Cardiac fibroblast (primary cell): Measurements from ENCODE around the gene SDHA.

Experiments
- DNase-seq, 2 donors: peaks; one replicate each; pipeline versions ENCODE4 v3.0.0 to v3.0.0-alpha.2; 2010; ENCODE audit warnings: low read depth in 2 of 2
- H3K4me3 ChIP-seq, 2 donors: replicated peaks in 1 of 2; 1 replicate in 1 of 2; 2 replicates in 1 of 2; pipeline ENCODE4 v1.5.1; 2011; ENCODE audit warnings: low read depth in 2 of 2, low read length in 2 of 2, mild to moderate bottlenecking in 2 of 2, moderate library complexity in 1 of 2
- CTCF ChIP-seq: IDR thresholded peaks from one replicate; pipeline ENCODE4 v1.5.1; 2011; ENCODE audit warnings: low read depth, mild to moderate bottlenecking, low read length, inconsistent platforms

Gene SDHA

GRCh38 chr5:197892-198489, 20.1 kb upstream of the SDHA start:
- no peak overlapping the region for H3K4me3 ChIP-seq
- no peak for DNase-seq
- TF ChIP-seq CTCF = no peak

GRCh38 chr5:198516-199196, 19.5 kb upstream of the SDHA start:
- TF ChIP-seq CTCF = no peak
- DNase-seq = no peak
- H3K4me3 ChIP-seq = no peak overlapping the region

- TF ChIP-seq CTCF = no peak
- DNase-seq = no peak
- H3K4me3 ChIP-seq = no peak overlapping the region
Measured at GRCh38 chr5:199197-199949, 18.7 kb upstream of the SDHA start.

- no peak for DNase-seq
- TF ChIP-seq CTCF = no peak
Measured at GRCh38 chr5:199950-200645, 18.0 kb upstream of the SDHA start.

GRCh38 chr5:200985-201384, 17.1 kb upstream of the SDHA start:
- no peak for TF ChIP-seq CTCF
- H3K4me3 ChIP-seq = no peak overlapping the region
- DNase-seq = no peak

More at GRCh38 chr5:199950-200645, 18.0 kb upstream of the SDHA start:
- H3K4me3 ChIP-seq = no peak overlapping the region

- TF ChIP-seq CTCF = no peak
- no peak for DNase-seq
- no peak overlapping the region for H3K4me3 ChIP-seq
Measured at GRCh38 chr5:201672-202071, 16.4 kb upstream of the SDHA start.
